GM11168 (cell line): Measurements from ENCODE around the gene ADGRD1.

ENCODE experiments used
- in situ Hi-C: fragments of 300-500 bp; cut with MboI; formaldehyde crosslinking; loops from one replicate; pipeline ENCODE4 v1.12.0; 2022; ENCODE audit warnings: low sequenced_read_pairs; ENCODE audit not compliant: unreplicated experiment

ADGRD1 gene

DNA sequence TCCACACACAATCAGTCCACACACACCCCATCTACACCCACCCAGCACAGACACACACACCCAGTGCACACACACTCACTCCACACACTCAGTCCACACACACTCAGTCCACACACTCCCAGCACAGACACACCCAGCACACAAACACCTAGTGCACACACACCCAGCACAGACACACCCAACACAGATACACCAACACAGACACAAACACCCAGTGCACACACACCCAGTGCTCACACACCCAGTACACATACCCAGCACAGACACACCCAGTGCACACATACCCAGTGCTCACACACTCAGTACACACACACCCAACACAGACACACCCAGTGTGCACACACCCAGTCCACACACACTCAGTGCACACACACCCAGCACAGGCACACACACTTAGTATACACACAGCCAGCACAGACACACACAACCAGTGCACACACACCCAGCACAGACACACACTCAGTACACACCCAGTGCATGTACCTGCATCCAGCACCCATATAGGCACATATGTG is 63.8 kb downstream of the ADGRD1 start:
- in situ Hi-C loops = no loop called here

GRCh38 chr12:131018019-131018620 is 64.4 kb downstream of the ADGRD1 start:
- in situ Hi-C loops = no loop called here

DNA sequence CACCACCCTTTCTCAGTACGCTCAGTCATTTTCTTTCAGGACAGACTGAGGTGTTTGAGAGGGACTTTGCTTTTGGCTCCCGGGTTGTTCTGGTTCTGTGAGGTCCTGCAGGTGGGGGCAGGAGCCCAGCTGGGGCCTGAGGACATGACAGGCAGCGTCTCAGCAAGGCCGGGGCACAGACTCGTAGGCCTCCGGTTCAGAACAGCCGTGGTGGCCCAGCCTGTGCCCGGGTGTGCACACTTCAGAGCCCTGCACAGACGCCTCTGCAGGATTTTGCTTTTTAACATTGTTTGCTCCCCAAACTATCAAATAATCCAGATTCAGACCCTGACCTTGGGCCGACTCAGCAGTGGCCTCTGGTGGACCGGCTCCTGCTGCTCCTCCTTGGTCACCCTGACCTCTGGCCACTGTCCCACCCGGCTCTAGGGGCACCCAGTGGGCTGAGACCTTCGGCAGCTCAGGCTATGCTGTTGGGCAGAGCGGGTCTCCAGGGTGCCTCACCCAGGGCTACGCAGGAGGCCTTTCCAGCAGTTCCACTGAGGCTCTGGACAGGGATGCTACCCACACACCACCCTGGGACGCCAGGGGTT is 65.2 kb downstream of the ADGRD1 start:
- in situ Hi-C loops = no loop called here

DNA sequence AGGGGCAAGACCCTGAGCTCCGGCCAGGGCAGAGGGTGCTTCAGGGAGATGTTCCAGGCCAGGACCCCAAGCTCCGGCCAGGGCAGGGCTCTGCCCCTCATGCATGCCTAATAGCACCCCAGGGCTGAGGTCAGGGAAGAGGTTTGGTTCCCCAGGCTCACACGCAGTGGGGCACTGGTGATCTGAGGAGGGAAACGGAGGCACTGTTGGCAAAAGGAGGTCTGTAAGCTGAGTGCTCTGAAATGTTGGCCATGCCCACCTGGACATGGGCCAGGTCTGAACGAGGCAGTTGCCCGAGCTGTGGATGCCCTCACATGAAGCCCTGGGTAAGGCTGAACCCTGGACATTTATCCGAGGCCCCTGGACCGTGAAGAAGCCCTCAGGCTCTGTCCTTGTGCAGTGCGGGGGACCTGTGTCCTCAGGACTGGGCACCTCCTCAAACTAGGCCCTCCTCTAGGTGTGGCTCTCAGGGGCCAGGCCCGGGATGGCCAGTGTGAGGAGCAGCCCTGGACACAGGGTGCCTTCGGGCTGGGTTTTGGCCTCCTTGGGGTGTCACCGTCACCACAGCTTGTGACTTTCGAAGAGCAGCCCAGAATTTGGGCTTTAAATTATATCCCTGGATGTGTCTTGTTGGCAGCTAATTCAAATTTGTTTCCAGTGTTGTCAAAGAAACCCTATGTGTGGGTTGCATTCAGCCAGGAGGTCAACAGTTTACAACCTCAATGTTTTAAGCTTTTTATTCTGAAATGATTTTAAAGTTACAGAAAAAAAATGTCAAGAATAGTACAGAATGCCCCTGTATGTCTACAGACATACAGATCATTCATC is 66.8 kb downstream of the ADGRD1 start:
- in situ Hi-C loops = no loop called here

GRCh38 chr12:131021154-131021541 is 67.4 kb downstream of the ADGRD1 start:
- in situ Hi-C loops = no loop called here

DNA sequence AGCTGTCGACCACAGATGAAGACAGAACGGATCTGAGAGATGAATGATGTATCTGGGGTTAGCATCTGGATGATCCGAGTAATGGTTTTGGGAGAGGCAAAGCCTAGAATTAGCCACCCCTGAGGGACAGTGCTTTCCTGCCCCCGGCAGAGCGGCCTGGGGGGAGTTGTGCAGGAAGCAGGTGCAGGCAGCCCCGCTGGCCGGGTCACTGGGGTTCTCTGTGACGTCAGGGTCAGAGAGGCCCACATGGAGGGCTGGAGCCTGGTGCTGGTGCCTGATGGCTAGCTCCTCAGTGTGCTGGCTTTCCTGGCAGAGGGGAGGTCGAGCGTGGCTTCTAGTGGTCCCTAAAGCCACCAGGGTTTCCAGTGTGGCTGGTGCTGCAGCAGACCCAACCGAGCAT is 70.3 kb downstream of the ADGRD1 start:
- in situ Hi-C loops = no loop called here

GRCh38 chr12:131024721-131025120 is 71.0 kb downstream of the ADGRD1 start:
- in situ Hi-C loops = no loop called here

DNA sequence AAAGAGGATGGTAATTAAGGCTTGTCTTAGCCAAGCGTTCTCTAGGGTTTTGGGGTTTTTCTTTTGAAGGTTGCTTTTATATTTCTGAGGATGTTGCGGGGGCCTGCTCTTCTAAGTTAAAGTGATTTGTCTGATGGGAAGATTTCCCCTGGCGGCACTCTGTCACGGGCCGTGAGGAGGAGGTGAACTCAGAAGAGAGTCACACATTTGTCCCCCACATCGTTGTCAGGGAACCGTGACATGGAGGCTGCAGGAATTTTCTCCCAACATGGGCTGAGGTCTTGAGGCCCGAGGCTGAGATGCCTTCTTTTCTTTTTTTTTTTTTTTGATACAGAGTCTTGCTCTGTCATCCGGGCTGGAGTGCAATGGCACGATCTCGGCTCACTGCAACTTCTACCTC is 71.5 kb downstream of the ADGRD1 start:
- in situ Hi-C loops = no loop called here

GRCh38 chr12:131025939-131026702 is 72.4 kb downstream of the ADGRD1 start:
- in situ Hi-C loops = no loop called here

GRCh38 chr12:131026754-131027153 is 73.0 kb downstream of the ADGRD1 start:
- in situ Hi-C loops = no loop called here

DNA sequence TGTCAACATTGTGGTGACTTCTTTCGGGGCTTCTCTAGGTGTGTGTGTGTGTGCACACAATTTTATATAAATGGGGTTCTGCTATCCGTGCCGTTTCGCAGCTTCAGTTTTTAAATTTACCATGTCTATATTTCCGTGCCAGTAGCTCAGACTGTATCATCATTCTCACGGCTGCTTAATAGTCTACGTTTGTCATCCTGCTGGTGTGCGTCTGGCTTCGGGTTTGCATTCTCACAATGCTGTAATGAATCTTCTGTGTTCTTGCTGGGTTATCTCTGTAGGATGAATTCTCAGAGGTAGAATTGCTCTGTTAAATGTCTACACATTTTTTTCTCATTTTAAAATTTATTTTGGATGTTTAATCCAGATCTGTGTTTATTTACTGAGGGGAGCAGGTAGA is 73.6 kb downstream of the ADGRD1 start:
- in situ Hi-C loops = no loop called here

GRCh38 chr12:131027876-131028586 is 74.3 kb downstream of the ADGRD1 start:
- in situ Hi-C loops = no loop called here

- in situ Hi-C loops = no loop called here
These were observed 75.1 kb downstream of the ADGRD1 start for GRCh38 chr12:131028587-131029338.

DNA sequence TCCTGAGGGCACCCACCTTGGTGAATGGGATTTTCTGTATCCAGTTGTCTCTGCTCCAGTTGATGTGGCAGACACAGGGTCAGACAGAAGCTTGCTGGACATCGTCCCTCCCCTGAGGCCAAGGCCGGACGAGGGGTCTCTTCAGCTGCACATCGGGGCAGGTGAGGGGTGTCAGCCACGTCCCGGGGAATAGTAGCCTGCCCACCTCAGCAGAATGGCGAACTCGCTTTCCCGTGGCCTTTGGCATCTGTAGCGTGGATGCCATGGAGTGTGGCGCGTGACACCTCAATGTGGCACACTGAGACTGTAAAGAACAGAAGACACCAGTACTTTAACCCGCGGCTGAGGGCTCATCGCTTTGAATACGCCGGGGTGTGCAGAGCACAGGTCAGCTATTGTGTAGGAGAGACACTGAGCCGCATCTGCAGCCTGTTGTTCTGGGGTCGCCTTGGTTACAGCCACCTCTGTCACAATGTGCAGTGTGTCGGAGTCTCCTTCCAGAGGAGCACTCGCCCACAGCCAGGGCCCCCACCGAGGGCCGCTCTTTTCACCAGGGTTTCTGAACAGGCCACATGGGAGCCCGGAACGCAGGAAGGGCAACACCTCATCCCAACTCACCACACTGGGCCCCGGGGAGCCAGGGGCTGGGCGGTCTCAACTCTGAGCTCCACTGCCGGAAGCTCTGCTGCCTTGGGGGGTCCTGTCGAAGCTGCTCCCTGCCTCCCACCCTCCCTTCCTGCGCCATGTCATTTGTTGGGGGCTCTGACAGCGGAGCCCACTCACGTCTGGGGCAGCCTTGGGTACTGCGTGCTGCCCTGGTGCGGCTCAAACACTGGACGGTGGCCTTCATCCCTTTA is 77.0 kb downstream of the ADGRD1 start:
- in situ Hi-C loops = no loop called here

DNA sequence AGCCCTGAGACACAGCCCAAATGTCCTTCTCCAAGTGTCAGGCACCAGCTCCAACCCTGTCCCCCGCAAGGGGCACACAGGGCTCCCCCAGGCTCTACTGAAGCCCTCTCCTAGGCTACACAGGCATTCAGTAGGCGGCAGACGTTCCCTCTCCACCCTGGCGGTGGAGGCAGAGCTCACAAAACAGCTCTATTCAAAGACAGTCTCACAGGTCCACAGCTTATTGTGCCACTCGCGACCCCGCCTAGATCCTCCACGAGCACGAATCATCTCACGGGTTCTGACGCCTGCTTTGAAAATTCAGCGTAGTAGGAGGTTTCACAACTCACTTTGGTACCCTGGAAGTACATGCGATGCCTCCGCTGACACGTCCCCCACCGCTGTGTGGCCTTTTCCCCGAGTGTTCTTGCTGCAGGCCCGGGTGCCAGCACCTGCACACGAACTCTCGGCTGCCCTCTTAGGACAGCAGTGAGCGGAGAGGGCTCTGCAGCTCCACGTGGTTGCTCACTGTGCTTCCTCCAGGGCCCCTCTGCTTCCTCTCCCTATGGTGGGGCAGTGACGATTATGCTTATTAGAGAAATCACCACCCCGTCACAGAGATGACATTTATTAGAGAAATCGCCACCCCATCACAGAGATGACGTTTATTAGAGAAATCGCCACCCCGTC is 78.5 kb downstream of the ADGRD1 start:
- in situ Hi-C loops = no loop called here

DNA sequence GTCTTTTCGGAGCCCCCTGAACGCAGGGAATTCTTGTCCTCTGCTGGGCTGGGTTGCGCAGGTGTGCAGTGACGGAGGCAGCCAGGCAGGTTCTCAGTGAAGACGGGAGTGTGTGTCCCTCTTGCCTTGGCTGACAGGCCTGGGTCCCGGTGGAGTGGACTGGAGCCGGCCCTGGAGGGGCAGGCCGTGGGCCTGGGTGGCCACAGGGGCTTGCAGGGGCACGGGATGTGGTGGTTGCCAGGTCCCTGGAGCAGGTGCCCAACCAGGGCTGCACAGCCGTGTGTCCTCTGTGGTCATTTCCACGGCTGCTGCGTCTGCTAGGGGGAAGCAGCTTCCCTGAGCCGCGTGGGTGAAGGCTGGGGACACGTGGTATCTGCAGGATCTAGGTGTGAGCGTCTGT is 79.8 kb downstream of the ADGRD1 start:
- in situ Hi-C loops = no loop called here

DNA sequence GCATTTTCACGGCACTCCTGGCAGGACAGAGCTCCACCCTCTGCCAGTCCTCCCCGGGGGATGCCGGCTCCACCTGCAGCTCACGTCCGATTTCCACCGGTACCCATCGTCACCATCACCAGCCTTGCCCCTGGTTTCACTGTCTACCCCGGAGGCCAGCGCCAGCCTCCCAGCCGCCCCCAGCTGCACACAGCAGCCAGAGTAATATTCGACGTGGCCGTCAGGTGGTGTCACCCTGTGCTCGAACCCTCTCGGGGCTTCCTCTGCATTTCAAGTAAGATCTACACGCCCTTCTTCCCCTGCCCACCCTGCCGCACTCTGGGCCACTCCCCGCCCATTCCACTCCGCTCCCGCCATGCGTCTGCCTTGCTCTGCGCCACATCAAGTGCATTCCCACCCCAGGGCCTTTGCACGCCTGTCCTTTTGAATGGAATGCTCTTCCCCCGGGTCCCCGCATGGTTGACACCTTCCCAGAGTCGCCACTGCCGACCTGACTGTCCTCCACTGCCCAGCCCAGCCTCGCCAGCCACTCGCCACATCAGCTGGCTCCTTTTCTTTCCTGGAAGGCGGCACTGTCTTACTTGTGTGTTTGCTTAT is 80.3 kb downstream of the ADGRD1 start:
- in situ Hi-C loops = no loop called here
